ENCODE measurements around the gene BLVRB.
"Not testable (repeated sequence)": the region's sequence is repeated elsewhere in the genome, so short reads cannot be mapped to it uniquely, and the experiment has no call there.

DNA sequence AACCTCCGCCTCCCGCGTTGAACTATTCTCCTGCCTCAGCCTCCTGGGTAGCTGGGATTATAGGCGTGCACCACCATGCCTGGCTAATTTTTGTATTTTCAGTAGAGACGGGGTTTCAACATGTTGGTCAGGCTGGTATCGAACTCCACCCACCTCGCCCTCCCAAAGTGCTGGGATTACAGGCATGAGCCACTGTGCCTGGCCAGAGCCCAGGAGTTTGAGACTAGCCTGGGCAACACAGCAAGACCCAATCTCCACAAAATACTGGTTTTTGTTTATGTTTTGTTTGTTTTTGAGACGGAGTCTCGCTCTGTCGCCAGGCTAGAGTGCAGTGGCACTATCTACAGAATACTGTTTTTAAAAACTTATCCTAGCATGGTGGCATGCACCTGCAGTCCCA, 35.3 kb downstream of the BLVRB start:
- not testable (repeated sequence) for TF ChIP-seq EZH2 (optimal IDR thresholded peaks at IDR 0.05; ENCODE audit: low read depth, low read length); EZH2phosphoT487 (IDR thresholded peaks at IDR 0.05; ENCODE audit: low read length)
- TF ChIP-seq, protein P1, sequence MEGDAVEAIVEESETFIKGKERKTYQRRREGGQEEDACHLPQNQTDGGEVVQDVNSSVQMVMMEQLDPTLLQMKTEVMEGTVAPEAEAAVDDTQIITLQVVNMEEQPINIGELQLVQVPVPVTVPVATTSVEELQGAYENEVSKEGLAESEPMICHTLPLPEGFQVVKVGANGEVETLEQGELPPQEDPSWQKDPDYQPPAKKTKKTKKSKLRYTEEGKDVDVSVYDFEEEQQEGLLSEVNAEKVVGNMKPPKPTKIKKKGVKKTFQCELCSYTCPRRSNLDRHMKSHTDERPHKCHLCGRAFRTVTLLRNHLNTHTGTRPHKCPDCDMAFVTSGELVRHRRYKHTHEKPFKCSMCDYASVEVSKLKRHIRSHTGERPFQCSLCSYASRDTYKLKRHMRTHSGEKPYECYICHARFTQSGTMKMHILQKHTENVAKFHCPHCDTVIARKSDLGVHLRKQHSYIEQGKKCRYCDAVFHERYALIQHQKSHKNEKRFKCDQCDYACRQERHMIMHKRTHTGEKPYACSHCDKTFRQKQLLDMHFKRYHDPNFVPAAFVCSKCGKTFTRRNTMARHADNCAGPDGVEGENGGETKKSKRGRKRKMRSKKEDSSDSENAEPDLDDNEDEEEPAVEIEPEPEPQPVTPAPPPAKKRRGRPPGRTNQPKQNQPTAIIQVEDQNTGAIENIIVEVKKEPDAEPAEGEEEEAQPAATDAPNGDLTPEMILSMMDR (IDR thresholded peaks at IDR 0.05; ENCODE audit: low read length) = not testable (repeated sequence)
